CD4-positive, alpha-beta T cell treated with Interleukin-1 beta for 1 hour (primary cell): ENCODE results near the gene SPATA2.
"Not testable (repeated sequence)": the region's sequence is repeated elsewhere in the genome, so short reads cannot be mapped to it uniquely, and the experiment has no call there.

Experiments used
- DNase-seq, 2 donors: peaks; one replicate each; pipeline ENCODE4 v3.0.0-alpha.2; 2020 to 2022

Gene SPATA2

GRCh38 chr20:49899541-49900383 is 15.6 kb downstream of the SPATA2 start:
- no peak for DNase-seq

GRCh38 chr20:49896204-49896603 is 19.1 kb downstream of the SPATA2 start:
- DNase-seq, result no peak

GRCh38 chr20:49895474-49896093 is 19.7 kb downstream of the SPATA2 start:
- DNase-seq, result not testable (repeated sequence)

GRCh38 chr20:49894073-49894470 is 21.3 kb downstream of the SPATA2 start:
- DNase-seq, result no peak

- DNase-seq, result no peak
Measured at GRCh38 chr20:49893242-49894072, 21.9 kb downstream of the SPATA2 start.

GRCh38 chr20:49892817-49893216 is 22.5 kb downstream of the SPATA2 start:
- no peak for DNase-seq

- no peak for DNase-seq
Measured at GRCh38 chr20:49892260-49892659, 23.1 kb downstream of the SPATA2 start.

- no peak for DNase-seq
Measured at GRCh38 chr20:49891476-49892110, 23.7 kb downstream of the SPATA2 start.

GRCh38 chr20:49890471-49891361 is 24.6 kb downstream of the SPATA2 start:
- DNase-seq, result peak in 1 of 2 donors; percentile 25

- no peak for DNase-seq
Measured at GRCh38 chr20:49889935-49890333, 25.4 kb downstream of the SPATA2 start.

GRCh38 chr20:49889001-49889934 is 26.1 kb downstream of the SPATA2 start:
- DNase-seq, result no peak

- DNase-seq, result peak; percentile 55 to 56
Measured at GRCh38 chr20:49888212-49889000, 26.9 kb downstream of the SPATA2 start.

GRCh38 chr20:49887251-49888211 is 27.8 kb downstream of the SPATA2 start:
- no peak for DNase-seq

- DNase-seq, result no peak
Measured at GRCh38 chr20:49886571-49887213, 28.6 kb downstream of the SPATA2 start.

- DNase-seq, result no peak
Measured at GRCh38 chr20:49885558-49886332, 29.6 kb downstream of the SPATA2 start.

- no peak for DNase-seq
Measured at GRCh38 chr20:49883246-49883802, 32.0 kb downstream of the SPATA2 start.
